IPS-20b (cell line): ENCODE data around the gene HTRA3.

Source experiments
- H3K27ac ChIP-seq: one replicate; pipeline ENCODE4 v1.5.1; 2013; ENCODE audit warnings: low read length
- H3K27me3 ChIP-seq: 2 replicates; pipeline ENCODE4 v1.6.1; 2013; ENCODE audit warnings: mild to moderate bottlenecking, low read length, inconsistent platforms; ENCODE audit not compliant: insufficient read depth
- H3K36me3 ChIP-seq: 2 replicates; pipeline ENCODE4 v1.6.1; 2013; ENCODE audit warnings: low read depth, mild to moderate bottlenecking, inconsistent platforms, low read length, moderate library complexity; ENCODE audit not compliant: insufficient read depth
- H3K4me1 ChIP-seq: 2 replicates; pipeline ENCODE4 v1.6.1; 2013; ENCODE audit warnings: mild to moderate bottlenecking, control low read depth, inconsistent platforms, low read length, moderate library complexity; ENCODE audit not compliant: insufficient read depth
- H3K4me3 ChIP-seq: 2 replicates; pipeline ENCODE4 v1.5.1; 2013; ENCODE audit warnings: mild to moderate bottlenecking, low read length, inconsistent platforms
- H3K9ac ChIP-seq: 2 replicates; pipeline ENCODE4 v1.6.1; 2013; ENCODE audit warnings: low read depth, mild to moderate bottlenecking, inconsistent platforms, low read length, moderate library complexity
- H3K9me3 ChIP-seq: 2 replicates; pipeline ENCODE4 v1.6.1; 2013; ENCODE audit warnings: mild to moderate bottlenecking, low read depth, low read length, inconsistent platforms; ENCODE audit not compliant: insufficient read depth

The HTRA3 gene

GRCh38 chr4:8242782-8243560, 26.6 kb upstream of the HTRA3 start:
- Histone ChIP-seq H3K4me3 (no peak overlapping the region), H3K27me3 (0 out of 2 replicates have a peak, but pooled peaks cover 4% of the 10 kb centered on the region), H3K9ac (no peak overlapping the region), H3K36me3 (no peaks in the 10 kb centered on the region), H3K9me3 (no peaks in the 10 kb centered on the region), H3K4me1 (no peaks in the 10 kb centered on the region; the same call in 1 of the 2 replicates), H3K27ac (no peak overlapping the region)

- Histone ChIP-seq H3K27ac (no peak overlapping the region), H3K9ac (no peak overlapping the region), H3K4me1 (no peaks in the 10 kb centered on the region; the same call in 1 of the 2 replicates), H3K9me3 (no peaks in the 10 kb centered on the region), H3K27me3 (0 out of 2 replicates have a peak, but pooled peaks cover 4% of the 10 kb centered on the region), H3K36me3 (no peaks in the 10 kb centered on the region), H3K4me3 (no peak overlapping the region)
Observed at GRCh38 chr4:8244001-8244757, 25.4 kb upstream of the HTRA3 start.

- no peak overlapping the region for H3K27ac ChIP-seq
- no peaks in the 10 kb centered on the region for H3K36me3 ChIP-seq
- 0 out of 2 replicates have a peak, but pooled peaks cover 4% of the 10 kb centered on the region for H3K27me3 ChIP-seq
- no peak overlapping the region for H3K4me3 ChIP-seq
- H3K9me3 ChIP-seq: no peaks in the 10 kb centered on the region
- no peak overlapping the region for H3K9ac ChIP-seq
- H3K4me1 ChIP-seq: no peaks in the 10 kb centered on the region; the same call in 1 of the 2 replicates
Observed at GRCh38 chr4:8244931-8245460, 24.6 kb upstream of the HTRA3 start.

GRCh38 chr4:8245884-8246833, 23.4 kb upstream of the HTRA3 start:
- Histone ChIP-seq H3K27me3 (0 out of 2 replicates have a peak, but pooled peaks cover 4% of the 10 kb centered on the region), H3K9me3 (no peaks in the 10 kb centered on the region), H3K4me1 (no peaks in the 10 kb centered on the region; the same call in 1 of the 2 replicates), H3K4me3 (no peak overlapping the region), H3K9ac (no peak overlapping the region), H3K27ac (no peak overlapping the region), H3K36me3 (no peaks in the 10 kb centered on the region)

GRCh38 chr4:8247047-8247930, 22.3 kb upstream of the HTRA3 start:
- H3K36me3 ChIP-seq: no peaks in the 10 kb centered on the region
- H3K27me3 ChIP-seq: 0 out of 2 replicates have a peak, but pooled peaks cover 4% of the 10 kb centered on the region
- no peak overlapping the region for H3K27ac ChIP-seq
- H3K4me1 ChIP-seq: no peaks in the 10 kb centered on the region; the same call in 1 of the 2 replicates
- no peak overlapping the region for H3K4me3 ChIP-seq
- no peaks in the 10 kb centered on the region for H3K9me3 ChIP-seq
- H3K9ac ChIP-seq: no peak overlapping the region

GRCh38 chr4:8248091-8248490, 21.5 kb upstream of the HTRA3 start:
- no peaks in the 10 kb centered on the region for H3K9me3 ChIP-seq
- no peaks in the 10 kb centered on the region for H3K4me1 ChIP-seq
- no peak overlapping the region for H3K27ac ChIP-seq
- H3K9ac ChIP-seq: no peak overlapping the region
- no peaks in the 10 kb centered on the region for H3K27me3 ChIP-seq
- no peak overlapping the region for H3K4me3 ChIP-seq
- H3K36me3 ChIP-seq: no peaks in the 10 kb centered on the region

- no peak overlapping the region for H3K9ac ChIP-seq
- no peaks in the 10 kb centered on the region for H3K9me3 ChIP-seq
- H3K4me1 ChIP-seq: no peaks in the 10 kb centered on the region
- no peaks in the 10 kb centered on the region for H3K36me3 ChIP-seq
- no peak overlapping the region for H3K4me3 ChIP-seq
- H3K27me3 ChIP-seq: no peaks in the 10 kb centered on the region
- H3K27ac ChIP-seq: no peak overlapping the region
Observed at GRCh38 chr4:8250227-8250626, 19.3 kb upstream of the HTRA3 start.

GRCh38 chr4:8250637-8251036, 18.9 kb upstream of the HTRA3 start:
- Histone ChIP-seq H3K4me3 (no peak overlapping the region), H3K27me3 (no peaks in the 10 kb centered on the region), H3K36me3 (no peaks in the 10 kb centered on the region), H3K9ac (no peak overlapping the region; the same call in 1 of the 2 replicates), H3K27ac (no peak overlapping the region), H3K4me1 (no peaks in the 10 kb centered on the region), H3K9me3 (no peaks in the 10 kb centered on the region)

- H3K4me3 ChIP-seq: no peak overlapping the region
- H3K9ac ChIP-seq: no peak overlapping the region; the same call in 1 of the 2 replicates
- H3K4me1 ChIP-seq: no peaks in the 10 kb centered on the region
- H3K9me3 ChIP-seq: no peaks in the 10 kb centered on the region
- no peak overlapping the region for H3K27ac ChIP-seq
- no peaks in the 10 kb centered on the region for H3K36me3 ChIP-seq
- H3K27me3 ChIP-seq: no peaks in the 10 kb centered on the region
Observed at GRCh38 chr4:8251110-8251883, 18.3 kb upstream of the HTRA3 start.
